Measurements from ENCODE around the gene STAT1.
"Not testable (repeated sequence)": the region's sequence is repeated elsewhere in the genome, so short reads cannot be mapped to it uniquely, and the experiment has no call there.

Gene STAT1

GRCh38 chr2:190979906-190980629 lies 33.9 kb downstream of the STAT1 start:
- peak; percentile 86 for DNase-seq

GRCh38 chr2:190978389-190979053 lies 35.5 kb downstream of the STAT1 start:
- DNase-seq, result no peak

GRCh38 chr2:190977505-190977904 lies 36.5 kb downstream of the STAT1 start:
- no peak for DNase-seq

- DNase-seq, result no peak
Measured at GRCh38 chr2:190976521-190976920, 37.5 kb downstream of the STAT1 start.

- DNase-seq, result no peak
Measured at GRCh38 chr2:190974629-190975361, 39.2 kb downstream of the STAT1 start.

- no peak for DNase-seq
Measured at GRCh38 chr2:190973726-190974628, 40.0 kb downstream of the STAT1 start.

GRCh38 chr2:190973262-190973661 lies 40.7 kb downstream of the STAT1 start:
- no peak for DNase-seq

- DNase-seq, result no peak
Measured at GRCh38 chr2:190972846-190973245, 41.1 kb downstream of the STAT1 start.

- no peak for DNase-seq
Measured at GRCh38 chr2:190972213-190972612, 41.8 kb downstream of the STAT1 start.

GRCh38 chr2:190970873-190971506 lies 43.0 kb downstream of the STAT1 start:
- no peak for DNase-seq

- no peak for DNase-seq
Measured at GRCh38 chr2:190970160-190970559, 43.8 kb downstream of the STAT1 start.

- DNase-seq, result no peak
Measured at GRCh38 chr2:190968522-190968921, 45.4 kb downstream of the STAT1 start.

- DNase-seq, result no peak
Measured at GRCh38 chr2:190965580-190966222, 48.3 kb downstream of the STAT1 start.

- no peak for DNase-seq
Measured at GRCh38 chr2:190964170-190964795, 49.7 kb downstream of the STAT1 start.

GRCh38 chr2:190963088-190963487 lies 50.9 kb downstream of the STAT1 start:
- DNase-seq, result no peak

- no peak for DNase-seq
Measured at GRCh38 chr2:190961918-190962487, 52.0 kb downstream of the STAT1 start.

- DNase-seq, result not testable (repeated sequence)
Measured at GRCh38 chr2:190961117-190961516, 52.9 kb downstream of the STAT1 start.

GRCh38 chr2:190959911-190960788 lies 53.8 kb downstream of the STAT1 start:
- no peak for DNase-seq

- no peak for DNase-seq
Measured at GRCh38 chr2:190953257-190953656, 60.7 kb downstream of the STAT1 start.

- DNase-seq, result no peak
Measured at GRCh38 chr2:190950566-190950991, 63.4 kb downstream of the STAT1 start.

All from NCI-H146 (cell line).